Kasumi-1 (cell line): ENCODE results near the gene CCDC63.
A peak's percentile ranks its signal among the peaks of the same experiment; 100 is the strongest.
"Not testable (repeated sequence)": the region's sequence is repeated elsewhere in the genome, so short reads cannot be mapped to it uniquely, and the experiment has no call there.

Experiments used
- DNase-seq, 2 experiments: peaks; one replicate each; lab custom pipeline; 2025; lab: John Stamatoyannopoulos, UW

CCDC63 gene

GRCh38 chr12:110923192-110923591 lies 76.4 kb downstream of the CCDC63 start:
- DNase-seq: no peak

GRCh38 chr12:110923692-110924334 lies 77.0 kb downstream of the CCDC63 start:
- DNase-seq: no peak

- no peak for DNase-seq
These were observed 80.8 kb downstream of the CCDC63 start for GRCh38 chr12:110927546-110927945.

GRCh38 chr12:110928700-110929099 lies 81.9 kb downstream of the CCDC63 start:
- no peak for DNase-seq

GRCh38 chr12:110929818-110930217 lies 83.0 kb downstream of the CCDC63 start:
- no peak for DNase-seq

- no peak for DNase-seq
These were observed 83.8 kb downstream of the CCDC63 start for GRCh38 chr12:110930348-110931314.

GRCh38 chr12:110931315-110931728 lies 84.5 kb downstream of the CCDC63 start:
- no peak for DNase-seq

GRCh38 chr12:110932046-110932445 lies 85.3 kb downstream of the CCDC63 start:
- peak in 1 of 2 experiments; percentile 5 for DNase-seq

- DNase-seq: no peak
These were observed 86.7 kb downstream of the CCDC63 start for GRCh38 chr12:110933326-110933974.

GRCh38 chr12:110934093-110934852 lies 87.5 kb downstream of the CCDC63 start:
- DNase-seq: no peak

- DNase-seq: no peak
These were observed 88.8 kb downstream of the CCDC63 start for GRCh38 chr12:110935588-110935987.

GRCh38 chr12:110936367-110937103 lies 89.7 kb downstream of the CCDC63 start:
- no peak for DNase-seq

GRCh38 chr12:110937104-110937641 lies 90.4 kb downstream of the CCDC63 start:
- DNase-seq: peak; percentile 56 to 59

GRCh38 chr12:110940296-110940695 lies 93.5 kb downstream of the CCDC63 start:
- no peak for DNase-seq

GRCh38 chr12:110940933-110941332 lies 94.1 kb downstream of the CCDC63 start:
- no peak for DNase-seq

GRCh38 chr12:110941391-110941790 lies 94.6 kb downstream of the CCDC63 start:
- no peak for DNase-seq

- DNase-seq: no peak
These were observed 96.6 kb downstream of the CCDC63 start for GRCh38 chr12:110943373-110943772.

GRCh38 chr12:110948041-110948440 lies 101.3 kb downstream of the CCDC63 start:
- DNase-seq: no peak

- DNase-seq: not testable (repeated sequence)
These were observed 103.7 kb downstream of the CCDC63 start for GRCh38 chr12:110950466-110950865.

- DNase-seq: not testable (repeated sequence)
These were observed 104.1 kb downstream of the CCDC63 start for GRCh38 chr12:110950867-110951266.
